ENCODE data around the gene GIPC3. TPM values are rescaled to one million over a fixed set of nuclear protein-coding genes. Genes with fewer than 3 reads are reported as not detected.

Gene GIPC3, protein sequence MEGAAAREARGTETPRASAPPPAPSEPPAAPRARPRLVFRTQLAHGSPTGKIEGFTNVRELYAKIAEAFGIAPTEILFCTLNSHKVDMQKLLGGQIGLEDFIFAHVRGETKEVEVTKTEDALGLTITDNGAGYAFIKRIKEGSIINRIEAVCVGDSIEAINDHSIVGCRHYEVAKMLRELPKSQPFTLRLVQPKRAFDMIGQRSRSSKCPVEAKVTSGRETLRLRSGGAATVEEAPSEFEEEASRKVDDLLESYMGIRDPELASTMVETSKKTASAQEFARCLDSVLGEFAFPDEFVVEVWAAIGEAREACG
- total RNA-seq (2022) (not detected in 2 replicates), Bru-seq, nascent RNA (not detected), BruChase-seq, experiment 1, labeled RNA remaining after a 6-hour chase (not detected), BruChase-seq, experiment 2, labeled RNA remaining after a 2-hour chase (not detected)
- long read RNA-seq: 0 reads

DNA sequence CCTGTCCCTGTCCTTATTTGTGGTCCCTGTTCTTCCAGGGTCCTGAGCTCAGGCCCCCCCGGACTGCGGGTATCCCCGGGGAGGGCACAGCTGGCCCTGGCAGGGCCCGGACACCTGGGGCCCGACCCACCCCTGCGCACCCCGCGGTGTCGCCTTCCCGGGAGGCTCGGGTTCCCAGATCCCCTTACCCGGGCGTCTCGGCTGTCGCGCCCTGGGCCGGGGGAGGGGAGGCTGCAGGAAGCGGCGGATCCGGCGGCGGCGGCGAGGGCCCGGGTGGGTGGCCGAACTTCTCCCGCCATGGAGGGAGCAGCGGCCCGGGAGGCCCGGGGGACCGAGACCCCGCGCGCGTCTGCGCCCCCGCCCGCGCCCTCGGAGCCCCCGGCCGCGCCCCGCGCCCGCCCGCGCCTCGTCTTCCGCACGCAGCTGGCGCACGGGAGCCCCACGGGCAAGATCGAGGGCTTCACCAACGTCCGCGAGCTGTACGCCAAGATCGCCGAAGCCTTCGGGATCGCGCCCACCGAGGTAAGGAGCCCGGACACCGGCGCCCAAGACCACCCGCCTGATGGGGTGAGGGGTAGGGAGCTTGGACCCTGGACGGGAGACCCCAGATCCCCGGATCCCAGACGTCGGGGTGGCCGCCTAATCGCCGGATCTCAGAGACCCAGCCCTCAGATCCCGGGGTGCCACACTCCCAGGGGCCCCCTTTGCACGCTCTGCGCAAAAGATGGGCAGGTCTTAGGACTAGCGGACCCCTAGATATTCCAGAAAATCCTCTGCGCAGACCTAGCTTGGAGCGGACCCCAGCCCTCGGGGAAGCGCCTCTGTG is at the start of gene GIPC3:
Gene GIPC3 (plus strand): TSS at position 178 of the 826 bp plus-strand sequence. CDS start 120 bp downstream, at position 298.
- BruUV-seq (replicated peaks): no TSS peak
- Mint-ChIP-seq H3K27ac (ENCODE audit: low read depth, unreplicated experiment) (no peak within 1 kb of the TSS), H3K27me3 (ENCODE audit: insufficient read depth, unreplicated experiment) (no peaks in the 10 kb centered on the region), H3K36me3 (ENCODE audit: insufficient read depth, unreplicated experiment) (no peaks in the 10 kb centered on the region), H3K4me1 (ENCODE audit: insufficient read depth, unreplicated experiment) (peaks cover under 1% of the 10 kb centered on the region), H3K9me3 (ENCODE audit: unreplicated experiment) (no peaks in the 10 kb centered on the region), H3K4me3 (ENCODE audit: unreplicated experiment) (no peak within 1 kb of the TSS)
- POLR2A ChIA-PET: no interaction called here
- TF ChIP-seq, protein P1, sequence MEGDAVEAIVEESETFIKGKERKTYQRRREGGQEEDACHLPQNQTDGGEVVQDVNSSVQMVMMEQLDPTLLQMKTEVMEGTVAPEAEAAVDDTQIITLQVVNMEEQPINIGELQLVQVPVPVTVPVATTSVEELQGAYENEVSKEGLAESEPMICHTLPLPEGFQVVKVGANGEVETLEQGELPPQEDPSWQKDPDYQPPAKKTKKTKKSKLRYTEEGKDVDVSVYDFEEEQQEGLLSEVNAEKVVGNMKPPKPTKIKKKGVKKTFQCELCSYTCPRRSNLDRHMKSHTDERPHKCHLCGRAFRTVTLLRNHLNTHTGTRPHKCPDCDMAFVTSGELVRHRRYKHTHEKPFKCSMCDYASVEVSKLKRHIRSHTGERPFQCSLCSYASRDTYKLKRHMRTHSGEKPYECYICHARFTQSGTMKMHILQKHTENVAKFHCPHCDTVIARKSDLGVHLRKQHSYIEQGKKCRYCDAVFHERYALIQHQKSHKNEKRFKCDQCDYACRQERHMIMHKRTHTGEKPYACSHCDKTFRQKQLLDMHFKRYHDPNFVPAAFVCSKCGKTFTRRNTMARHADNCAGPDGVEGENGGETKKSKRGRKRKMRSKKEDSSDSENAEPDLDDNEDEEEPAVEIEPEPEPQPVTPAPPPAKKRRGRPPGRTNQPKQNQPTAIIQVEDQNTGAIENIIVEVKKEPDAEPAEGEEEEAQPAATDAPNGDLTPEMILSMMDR (IDR thresholded peaks at IDR 0.05; ENCODE audit: unreplicated experiment): no peak
- no peak for DNase-seq (ENCODE audit: unreplicated experiment)
- intact Hi-C loops (cut with micrococcal nuclease): no loop called here
- CTCF ChIA-PET: interaction anchor here (0.6 kb wide), 1 partner anchor 323 kb away, joined by 3 read pairs; no protein-coding TSS in a partner anchor

DNA sequence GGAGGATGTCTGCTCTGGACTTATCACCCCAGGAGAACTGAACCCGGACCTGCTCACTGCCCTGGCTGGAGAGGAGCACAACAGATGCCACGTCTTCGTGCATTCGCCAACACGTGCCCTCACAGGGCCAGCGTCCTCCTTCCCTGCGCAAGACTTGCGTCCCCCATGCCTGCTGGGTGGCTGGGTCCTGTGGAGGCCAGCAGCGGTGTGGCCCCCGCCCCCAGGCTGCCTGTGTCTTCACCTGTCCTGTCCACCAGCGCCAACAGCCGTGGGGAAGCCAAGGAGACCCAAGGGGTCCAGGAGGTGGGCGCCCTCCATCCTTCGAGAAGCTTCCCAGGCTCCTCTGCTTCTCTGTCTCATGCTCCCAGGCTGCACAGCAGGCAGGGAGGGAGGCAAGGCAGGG is 49.7 kb upstream of the GIPC3 start:
- intact Hi-C loops (cut with micrococcal nuclease): no loop called here
- BruUV-seq (replicated peaks): no TSS peak
- Mint-ChIP-seq H3K27ac (ENCODE audit: low read depth, unreplicated experiment) (no peak overlapping the region), H3K4me3 (ENCODE audit: unreplicated experiment) (no peak overlapping the region), H3K36me3 (ENCODE audit: insufficient read depth, unreplicated experiment) (peaks cover 63% of the 10 kb centered on the region), H3K4me1 (ENCODE audit: insufficient read depth, unreplicated experiment) (no peaks in the 10 kb centered on the region), H3K27me3 (ENCODE audit: insufficient read depth, unreplicated experiment) (no peaks in the 10 kb centered on the region), H3K9me3 (ENCODE audit: unreplicated experiment) (no peaks in the 10 kb centered on the region)
- DNase-seq (ENCODE audit: unreplicated experiment): no peak
- ChIA-PET POLR2A (no interaction called here), CTCF (no interaction called here)
- TF ChIP-seq, protein P1 (IDR thresholded peaks at IDR 0.05; ENCODE audit: unreplicated experiment): no peak

DNA sequence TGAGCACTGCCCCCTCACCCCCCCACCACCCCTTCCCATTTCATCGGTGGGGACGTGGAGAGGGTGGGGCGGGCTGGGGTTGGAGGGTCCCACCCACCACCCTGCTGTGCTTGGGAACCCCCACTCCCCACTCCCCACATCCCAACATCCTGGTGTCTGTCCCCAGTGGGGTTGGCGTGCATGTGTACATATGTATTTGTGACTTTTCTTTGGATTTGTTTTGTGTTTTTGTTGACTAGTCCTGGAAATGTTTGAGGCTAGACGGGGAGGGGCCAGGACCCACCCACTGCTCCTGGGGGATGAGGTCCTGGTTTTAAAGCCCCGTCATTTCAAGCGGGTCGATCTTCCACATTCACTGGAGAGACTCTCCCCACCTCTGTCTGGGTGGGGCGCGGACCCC is 49.3 kb upstream of the GIPC3 start:
- no TSS peak for BruUV-seq (replicated peaks)
- Mint-ChIP-seq H3K36me3 (ENCODE audit: insufficient read depth, unreplicated experiment) (peaks cover 63% of the 10 kb centered on the region), H3K27ac (ENCODE audit: low read depth, unreplicated experiment) (no peak overlapping the region), H3K4me1 (ENCODE audit: insufficient read depth, unreplicated experiment) (no peaks in the 10 kb centered on the region), H3K4me3 (ENCODE audit: unreplicated experiment) (no peak overlapping the region), H3K27me3 (ENCODE audit: insufficient read depth, unreplicated experiment) (no peaks in the 10 kb centered on the region), H3K9me3 (ENCODE audit: unreplicated experiment) (no peaks in the 10 kb centered on the region)
- intact Hi-C loops (cut with micrococcal nuclease): no loop called here
- DNase-seq (ENCODE audit: unreplicated experiment): no peak
- ChIA-PET POLR2A (no interaction called here), CTCF (no interaction called here)
- TF ChIP-seq, protein P1 (IDR thresholded peaks at IDR 0.05; ENCODE audit: unreplicated experiment): no peak

All from MCF 10A (cell line).